Glutamatergic neuron (in vitro differentiated cells): ENCODE data around the gene KDM2B. TPM values are rescaled to one million over a fixed set of nuclear protein-coding genes. Genes with fewer than 3 reads are reported as not detected.
"Not testable (repeated sequence)": the region's sequence is repeated elsewhere in the genome, so short reads cannot be mapped to it uniquely, and the experiment has no call there.

ENCODE experiments used
- DNase-seq: peaks from one replicate; pipeline ENCODE4 v3.0.0; 2022
- H3K27ac Mint-ChIP-seq: one replicate; pipeline ENCODE4 v1.8.0; 2020; ENCODE audit warnings: mild to moderate bottlenecking, mixed read lengths, inconsistent platforms; ENCODE audit not compliant: unreplicated experiment
- H3K27me3 Mint-ChIP-seq: one replicate; pipeline ENCODE4 v1.8.0; 2020; ENCODE audit warnings: mild to moderate bottlenecking, moderate library complexity, mixed read lengths, inconsistent platforms; ENCODE audit not compliant: unreplicated experiment
- H3K36me3 Mint-ChIP-seq: one replicate; pipeline ENCODE4 v1.8.0; 2020; ENCODE audit warnings: mild to moderate bottlenecking, mixed read lengths, inconsistent platforms; ENCODE audit not compliant: unreplicated experiment
- H3K4me1 Mint-ChIP-seq: one replicate; pipeline ENCODE4 v1.8.0; 2020; ENCODE audit warnings: mild to moderate bottlenecking, low read depth, mixed read lengths, inconsistent platforms; ENCODE audit not compliant: unreplicated experiment
- H3K4me3 Mint-ChIP-seq: one replicate; pipeline ENCODE4 v1.8.0; 2020; ENCODE audit warnings: mild to moderate bottlenecking, mixed read lengths, inconsistent platforms; ENCODE audit not compliant: unreplicated experiment
- H3K9me3 Mint-ChIP-seq: one replicate; pipeline ENCODE4 v1.8.0; 2020; ENCODE audit warnings: mild to moderate bottlenecking, moderate library complexity, mixed read lengths, inconsistent platforms; ENCODE audit not compliant: unreplicated experiment
- CTCF ChIP-seq: fragments of 200-600 bp; sonication (generic); IDR thresholded peaks from one replicate; pipeline ENCODE4 v1.5.0; 2021; ENCODE audit not compliant: partially characterized antibody, unreplicated experiment
- total RNA-seq: library from RNA; stranded (reverse); fragmentation: NEBNext Ultra II Directional; extraction: Animal tissue kit (Norgen Biotek cat#: 25700); gene quantifications from one replicate; pipeline ENCODE4 v1.2.1, GENCODE V29; 2021; ENCODE audit not compliant: unreplicated experiment

The KDM2B gene
- total RNA-seq, 1 donor from 2014 or later, result 64.3 TPM

- no peaks in the 10 kb centered on the region for H3K36me3 Mint-ChIP-seq
- H3K4me3 Mint-ChIP-seq, result no peak overlapping the region
- no peak for DNase-seq
- no peak overlapping the region for H3K27ac Mint-ChIP-seq
- TF ChIP-seq CTCF, result no peak
- H3K4me1 Mint-ChIP-seq, result no peaks in the 10 kb centered on the region
- H3K9me3 Mint-ChIP-seq, result peaks cover 1% of the 10 kb centered on the region
- peaks cover 7% of the 10 kb centered on the region for H3K27me3 Mint-ChIP-seq
These were observed 189.1 kb downstream of the KDM2B start for GRCh38 chr12:121391619-121392324.

DNA sequence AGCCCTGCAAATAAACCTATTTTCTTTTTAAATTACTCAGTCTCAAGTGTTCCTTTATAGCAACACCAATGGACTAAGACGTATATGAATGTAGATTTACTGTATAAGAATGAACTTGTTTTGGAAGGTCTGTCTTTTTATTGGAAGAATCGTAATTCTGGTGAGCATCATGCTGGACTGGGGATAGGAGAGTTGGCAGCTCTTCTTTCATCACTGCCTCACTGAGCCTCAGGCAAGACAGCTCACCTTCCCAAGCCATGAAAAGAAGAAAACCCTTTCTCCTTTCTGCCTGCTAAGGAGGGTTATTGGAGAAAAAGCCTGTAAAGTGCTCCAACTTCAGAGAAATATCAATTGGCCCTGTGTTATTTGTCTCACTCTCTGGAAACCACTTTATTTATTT is 190.0 kb downstream of the KDM2B start:
- Mint-ChIP-seq H3K9me3 (peaks cover 1% of the 10 kb centered on the region), H3K4me1 (no peaks in the 10 kb centered on the region), H3K27ac (no peak overlapping the region), H3K27me3 (peaks cover 7% of the 10 kb centered on the region), H3K4me3 (no peak overlapping the region), H3K36me3 (no peaks in the 10 kb centered on the region)
- no peak for TF ChIP-seq CTCF
- no peak for DNase-seq

DNA sequence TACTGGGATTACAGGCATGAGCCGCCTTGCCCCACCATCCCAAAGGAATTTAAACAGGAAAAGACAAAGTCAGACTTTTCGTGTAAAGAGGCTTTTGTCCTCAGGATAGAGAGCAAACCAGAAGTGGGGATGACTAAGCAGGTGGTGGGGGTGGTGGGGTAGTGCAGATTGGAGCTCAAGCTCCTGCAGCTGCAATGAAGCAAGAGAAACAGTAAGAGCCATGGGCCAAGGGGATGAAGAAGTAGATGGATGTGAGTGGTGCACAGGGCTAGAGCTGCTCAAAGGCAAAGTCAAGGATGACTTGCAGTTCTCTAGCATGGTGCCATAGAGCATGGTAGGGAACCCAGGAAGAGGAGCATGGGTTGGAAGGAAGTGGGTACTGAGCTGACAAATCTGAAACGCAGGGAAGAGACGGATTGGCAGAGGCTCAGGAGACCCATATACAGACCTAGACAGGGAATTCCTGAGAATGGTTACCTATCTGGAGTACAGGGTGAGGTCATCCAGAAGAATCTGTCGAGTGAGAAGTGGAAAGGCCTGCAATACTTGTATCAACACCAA is 192.3 kb downstream of the KDM2B start:
- Mint-ChIP-seq H3K4me1 (no peaks in the 10 kb centered on the region), H3K4me3 (no peak overlapping the region), H3K9me3 (peaks cover 1% of the 10 kb centered on the region), H3K36me3 (no peaks in the 10 kb centered on the region), H3K27ac (no peak overlapping the region), H3K27me3 (peaks cover 7% of the 10 kb centered on the region)
- no peak for TF ChIP-seq CTCF
- DNase-seq, result no peak

DNA sequence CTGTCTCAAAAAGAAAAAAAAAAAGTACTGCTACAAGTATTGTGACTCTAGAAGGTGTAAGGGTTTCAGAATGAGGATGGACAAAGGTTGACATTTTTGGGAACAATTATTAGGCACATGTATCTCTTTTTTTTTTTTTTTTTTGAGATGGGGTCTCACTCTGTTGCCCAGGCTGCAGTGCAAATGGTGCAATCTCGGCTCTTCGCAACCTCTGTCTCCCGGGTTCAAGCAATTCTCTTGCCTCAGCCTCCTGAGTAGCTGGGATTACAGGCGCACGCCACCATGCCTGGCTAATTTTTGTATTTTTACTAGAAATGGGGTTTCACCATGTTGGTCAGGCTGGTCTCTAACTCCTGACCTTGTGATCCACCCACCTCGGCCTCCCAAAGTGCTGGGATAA is 195.9 kb downstream of the KDM2B start:
- not testable (repeated sequence) for H3K27ac Mint-ChIP-seq, DNase-seq, H3K4me1 Mint-ChIP-seq, H3K4me3 Mint-ChIP-seq, H3K36me3 Mint-ChIP-seq, H3K9me3 Mint-ChIP-seq, H3K27me3 Mint-ChIP-seq

- H3K9me3 Mint-ChIP-seq, result no peaks in the 10 kb centered on the region
- no peak overlapping the region for H3K27ac Mint-ChIP-seq
- H3K4me3 Mint-ChIP-seq, result no peak overlapping the region
- no peaks in the 10 kb centered on the region for H3K36me3 Mint-ChIP-seq
- no peak for DNase-seq
- H3K27me3 Mint-ChIP-seq, result peaks cover 3% of the 10 kb centered on the region
- no peaks in the 10 kb centered on the region for H3K4me1 Mint-ChIP-seq
- TF ChIP-seq CTCF, result no peak
These were observed 197.2 kb downstream of the KDM2B start for GRCh38 chr12:121383601-121384021.
